ENCODE data around the gene GARRE1. TPM values are rescaled to one million over a fixed set of nuclear protein-coding genes. Genes with fewer than 3 reads are reported as not detected.
A peak's percentile ranks its signal among the peaks of the same experiment; 100 is the strongest.

The GARRE1 gene
- total and polyA plus RNA-seq, 4 donors, result 6.7 to 69.0 (median 14.7) TPM

GRCh38 chr19:34218818-34219164 lies 35.6 kb upstream of the GARRE1 start:
- peaks cover 18 to 48% (median 35%) of the 10 kb centered on the region in 4 donors for H3K36me3 ChIP-seq (ENCODE audit: control insufficient read depth in 4 of 4, insufficient read depth in 4 of 4, low read length in 4 of 4)
- peaks cover 0 to 1% (median 0%) of the 10 kb centered on the region in 5 donors for H3K4me1 ChIP-seq (ENCODE audit: control insufficient read depth in 5 of 5, insufficient read depth in 5 of 5, low read length in 5 of 5)
- H3K4me3 ChIP-seq, result no peak overlapping the region
- TF ChIP-seq CTCF (IDR thresholded peaks at IDR 0.05; ENCODE audit: control extremely low read depth, extremely low read depth), result no peak
- H3K27me3 ChIP-seq (ENCODE audit: control insufficient read depth in 3 of 3, insufficient read depth in 3 of 3, low read length in 2 of 3), result no peaks in the 10 kb centered on the region
- WGBS, 2 donors, result 49 to 55% methylated on average over 2 of the region's 2 CpGs
- no peak overlapping the region for H3K9ac ChIP-seq (ENCODE audit: insufficient read depth in 1 of 2, low read length in 2 of 2)
- ATAC-seq (ENCODE audit: insufficient read depth, low FRiP score) (no peak), DNase-seq (no peak)
- peaks cover 0 to 2% (median 0%) of the 10 kb centered on the region in 4 donors for H3K9me3 ChIP-seq (ENCODE audit: control insufficient read depth in 4 of 4, insufficient read depth in 3 of 4, low read length in 3 of 4)
- H3K27ac ChIP-seq (ENCODE audit: low read depth in 1 of 2, low read length in 1 of 2), result no peak overlapping the region

DNA sequence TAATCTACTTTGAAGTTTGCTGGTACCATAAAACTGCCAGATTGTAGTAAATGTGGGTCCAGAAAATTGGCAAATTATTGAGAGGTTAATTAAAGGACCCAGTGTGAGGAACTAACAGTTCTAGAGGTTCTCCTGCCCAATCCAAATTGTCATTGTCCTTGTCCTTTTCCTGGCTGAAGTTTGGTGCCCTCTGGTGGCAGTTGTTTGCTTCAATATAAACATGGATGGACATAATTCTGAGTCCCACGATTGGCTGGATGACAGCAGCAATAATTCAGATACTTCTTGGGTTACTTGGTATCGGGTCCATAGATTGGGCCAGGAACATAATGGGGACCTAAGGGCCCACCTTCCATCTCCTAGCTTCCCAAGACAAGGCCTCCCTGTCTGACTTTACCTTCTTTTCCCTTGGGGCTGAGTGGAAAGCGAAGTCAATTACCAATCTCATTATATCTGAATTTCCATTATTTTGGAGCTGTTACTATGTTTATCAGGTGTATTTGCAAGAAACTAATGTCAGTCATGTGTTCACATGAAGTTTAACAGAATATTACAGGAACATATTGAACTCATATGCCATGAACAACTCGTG lies 33.8 kb upstream of the GARRE1 start:
- TF ChIP-seq CTCF (IDR thresholded peaks at IDR 0.05; ENCODE audit: control extremely low read depth, extremely low read depth), result peak; percentile 41
- no peak overlapping the region for H3K27ac ChIP-seq (ENCODE audit: low read depth in 1 of 2, low read length in 1 of 2)
- H3K9ac ChIP-seq (ENCODE audit: insufficient read depth in 1 of 2, low read length in 2 of 2), result no peak overlapping the region
- peaks cover 0 to 1% (median 0%) of the 10 kb centered on the region in 5 donors for H3K4me1 ChIP-seq (ENCODE audit: control insufficient read depth in 5 of 5, insufficient read depth in 5 of 5, low read length in 5 of 5)
- no peaks in the 10 kb centered on the region for H3K27me3 ChIP-seq (ENCODE audit: control insufficient read depth in 3 of 3, insufficient read depth in 3 of 3, low read length in 2 of 3)
- peaks cover 25 to 57% (median 42%) of the 10 kb centered on the region in 4 donors for H3K36me3 ChIP-seq (ENCODE audit: control insufficient read depth in 4 of 4, insufficient read depth in 4 of 4, low read length in 4 of 4)
- peaks cover 0 to 2% (median 0%) of the 10 kb centered on the region in 4 donors for H3K9me3 ChIP-seq (ENCODE audit: control insufficient read depth in 4 of 4, insufficient read depth in 3 of 4, low read length in 3 of 4)
- peak; percentile 47 to 63 (median 57) for DNase-seq
- WGBS, 2 donors, result 71% methylated on average over 4 of the region's 4 CpGs
- peak; percentile 53 for ATAC-seq (ENCODE audit: insufficient read depth, low FRiP score)
- H3K4me3 ChIP-seq, result no peak overlapping the region

DNA sequence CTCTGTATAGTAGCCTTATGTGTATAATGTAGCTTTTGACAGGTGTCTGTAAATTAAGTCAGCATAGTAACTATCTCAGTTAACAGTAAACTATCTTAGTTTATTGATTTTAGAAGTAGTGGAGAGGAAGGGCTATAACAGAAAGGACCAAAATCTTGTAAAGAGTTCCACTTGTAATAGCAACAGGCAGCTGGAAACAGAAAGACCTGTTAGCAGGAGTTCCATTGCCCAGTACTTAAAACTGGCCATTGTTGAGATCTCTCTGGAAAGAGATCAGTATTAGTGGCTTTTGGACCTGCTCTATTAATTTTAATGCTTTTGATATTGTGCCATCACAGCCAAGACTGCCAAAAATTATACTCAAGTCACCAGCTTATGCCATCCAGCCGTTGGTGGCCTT lies 32.0 kb upstream of the GARRE1 start:
- H3K4me3 ChIP-seq, result no peak overlapping the region
- DNase-seq (no peak), ATAC-seq (ENCODE audit: insufficient read depth, low FRiP score) (no peak)
- H3K36me3 ChIP-seq (ENCODE audit: control insufficient read depth in 4 of 4, insufficient read depth in 4 of 4, low read length in 4 of 4), result peaks cover 25 to 67% (median 47%) of the 10 kb centered on the region in 4 donors
- H3K4me1 ChIP-seq (ENCODE audit: control insufficient read depth in 5 of 5, insufficient read depth in 5 of 5, low read length in 5 of 5), result no peaks in the 10 kb centered on the region
- H3K9me3 ChIP-seq (ENCODE audit: control insufficient read depth in 4 of 4, insufficient read depth in 3 of 4, low read length in 3 of 4), result peaks cover 0 to 2% (median 0%) of the 10 kb centered on the region in 4 donors
- H3K27ac ChIP-seq (ENCODE audit: low read depth in 1 of 2, low read length in 1 of 2), result no peak overlapping the region
- H3K9ac ChIP-seq (ENCODE audit: insufficient read depth in 1 of 2, low read length in 2 of 2), result no peak overlapping the region
- no peaks in the 10 kb centered on the region for H3K27me3 ChIP-seq (ENCODE audit: control insufficient read depth in 3 of 3, insufficient read depth in 3 of 3, low read length in 2 of 3)
- WGBS, 2 donors, result 65 to 89% methylated on average over 1 of the region's 1 CpG
- TF ChIP-seq CTCF (IDR thresholded peaks at IDR 0.05; ENCODE audit: control extremely low read depth, extremely low read depth), result no peak

Data from lung (tissue), 12 donors.